ENCODE measurements around the gene CTDP1. TPM values are rescaled to one million over a fixed set of nuclear protein-coding genes. Genes with fewer than 3 reads are reported as not detected.

The CTDP1 gene
- total and polyA plus RNA-seq, 3 experiments from 2014 or later = 31.0 to 38.0 (median 35.3) TPM

- CTCF ChIA-PET = no interaction called here
- Mint-ChIP-seq H3K27me3 (no peaks in the 10 kb centered on the region), H3K9me3 (peaks cover 0 to 2% (median 1%) of the 10 kb centered on the region in 5 donors), H3K4me3 (no peak overlapping the region), H3K36me3 (peaks cover 37 to 83% (median 40%) of the 10 kb centered on the region in 3 donors), H3K4me1 (peaks cover 0 to 4% (median 0%) of the 10 kb centered on the region in 3 donors), H3K27ac (peak overlapping the region in 2 of 8 donors; percentile 32 to 51)
- DNase-seq = peak in 1 of 5 donors; percentile 26
- H3K27me3 ChIP-seq (ENCODE audit: insufficient read depth, low read length, poor library complexity, severe bottlenecking) = no peaks in the 10 kb centered on the region
- no peak overlapping the region for H3K4me3 ChIP-seq (ENCODE audit: low read length)
- no peaks in the 10 kb centered on the region for H3K9me3 ChIP-seq (ENCODE audit: low read length)
- H3K36me3 ChIP-seq (ENCODE audit: insufficient read depth, low read length) = peaks cover 39% of the 10 kb centered on the region
- H3K4me1 ChIP-seq (ENCODE audit: insufficient read depth, low read length) = no peaks in the 10 kb centered on the region
- POLR2A ChIA-PET = no interaction called here
- H3K27ac ChIP-seq (ENCODE audit: low read depth, low read length) = no peak overlapping the region
Measured at GRCh38 chr18:79740521-79741361, 61.1 kb downstream of the CTDP1 start.

GRCh38 chr18:79741362-79741700 is 61.7 kb downstream of the CTDP1 start:
- Mint-ChIP-seq H3K4me1 (peaks cover 0 to 4% (median 0%) of the 10 kb centered on the region in 3 donors), H3K9me3 (peaks cover 0 to 2% (median 1%) of the 10 kb centered on the region in 5 donors), H3K36me3 (peaks cover 37 to 79% (median 37%) of the 10 kb centered on the region in 3 donors), H3K27ac (peak overlapping the region in 1 of 8 donors; percentile 51), H3K4me3 (no peak overlapping the region), H3K27me3 (no peaks in the 10 kb centered on the region)
- ChIA-PET CTCF (no interaction called here), POLR2A (no interaction called here)
- no peaks in the 10 kb centered on the region for H3K4me1 ChIP-seq (ENCODE audit: insufficient read depth, low read length)
- no peak overlapping the region for H3K27ac ChIP-seq (ENCODE audit: low read depth, low read length)
- H3K36me3 ChIP-seq (ENCODE audit: insufficient read depth, low read length) = peaks cover 39% of the 10 kb centered on the region
- H3K27me3 ChIP-seq (ENCODE audit: insufficient read depth, low read length, poor library complexity, severe bottlenecking) = no peaks in the 10 kb centered on the region
- H3K4me3 ChIP-seq (ENCODE audit: low read length) = no peak overlapping the region
- DNase-seq = peak in 1 of 5 donors; percentile 19
- H3K9me3 ChIP-seq (ENCODE audit: low read length) = no peaks in the 10 kb centered on the region

GRCh38 chr18:79742076-79742475 is 62.5 kb downstream of the CTDP1 start:
- peak in 1 of 5 donors; percentile 26 for DNase-seq
- peaks cover 0 to 2% (median 1%) of the 10 kb centered on the region in 5 donors for H3K9me3 Mint-ChIP-seq
- H3K36me3 Mint-ChIP-seq = peaks cover 36 to 78% (median 38%) of the 10 kb centered on the region in 3 donors
- H3K27ac ChIP-seq (ENCODE audit: low read depth, low read length) = no peak overlapping the region
- no peak overlapping the region for H3K4me3 Mint-ChIP-seq
- POLR2A ChIA-PET = no interaction called here
- no peaks in the 10 kb centered on the region for H3K27me3 Mint-ChIP-seq
- no peaks in the 10 kb centered on the region for H3K9me3 ChIP-seq (ENCODE audit: low read length)
- peaks cover 37% of the 10 kb centered on the region for H3K36me3 ChIP-seq (ENCODE audit: insufficient read depth, low read length)
- CTCF ChIA-PET = no interaction called here
- peak overlapping the region in 2 of 8 donors; percentile 20 to 73 for H3K27ac Mint-ChIP-seq
- H3K4me3 ChIP-seq (ENCODE audit: low read length) = no peak overlapping the region
- no peaks in the 10 kb centered on the region for H3K27me3 ChIP-seq (ENCODE audit: insufficient read depth, low read length, poor library complexity, severe bottlenecking)
- no peaks in the 10 kb centered on the region for H3K4me1 ChIP-seq (ENCODE audit: insufficient read depth, low read length)
- H3K4me1 Mint-ChIP-seq = peaks cover 0 to 4% (median 0%) of the 10 kb centered on the region in 3 donors

- ChIA-PET POLR2A (no interaction called here), CTCF (no interaction called here)
- DNase-seq = no peak
- Mint-ChIP-seq H3K27ac (peak overlapping the region in 2 of 8 donors; percentile 18 to 52), H3K9me3 (peaks cover 0 to 2% (median 1%) of the 10 kb centered on the region in 5 donors), H3K4me1 (peaks cover 0 to 5% (median 0%) of the 10 kb centered on the region in 3 donors), H3K36me3 (peaks cover 27 to 75% (median 32%) of the 10 kb centered on the region in 3 donors), H3K4me3 (no peak overlapping the region), H3K27me3 (no peaks in the 10 kb centered on the region)
- no peak overlapping the region for H3K27ac ChIP-seq (ENCODE audit: low read depth, low read length)
- no peaks in the 10 kb centered on the region for H3K27me3 ChIP-seq (ENCODE audit: insufficient read depth, low read length, poor library complexity, severe bottlenecking)
- H3K4me3 ChIP-seq (ENCODE audit: low read length) = no peak overlapping the region
- peaks cover 15% of the 10 kb centered on the region for H3K36me3 ChIP-seq (ENCODE audit: insufficient read depth, low read length)
- no peaks in the 10 kb centered on the region for H3K4me1 ChIP-seq (ENCODE audit: insufficient read depth, low read length)
- H3K9me3 ChIP-seq (ENCODE audit: low read length) = no peaks in the 10 kb centered on the region
Measured at GRCh38 chr18:79744625-79745024, 65.0 kb downstream of the CTDP1 start.

GRCh38 chr18:79746730-79747129 is 67.1 kb downstream of the CTDP1 start:
- peak overlapping the region in 1 of 7 donors; percentile 51 for H3K4me3 Mint-ChIP-seq
- H3K4me1 Mint-ChIP-seq = peaks cover 0 to 5% (median 3%) of the 10 kb centered on the region in 3 donors
- CTCF ChIA-PET = no interaction called here

GRCh38 chr18:79747156-79747845 is 67.7 kb downstream of the CTDP1 start:
- Histone ChIP-seq H3K4me3 (ENCODE audit: low read length) (no peak overlapping the region), H3K9me3 (ENCODE audit: low read length) (no peaks in the 10 kb centered on the region), H3K27ac (ENCODE audit: low read depth, low read length) (no peak overlapping the region), H3K27me3 (ENCODE audit: insufficient read depth, low read length, poor library complexity, severe bottlenecking) (no peaks in the 10 kb centered on the region), H3K36me3 (ENCODE audit: insufficient read depth, low read length) (peaks cover 7% of the 10 kb centered on the region), H3K4me1 (ENCODE audit: insufficient read depth, low read length) (no peaks in the 10 kb centered on the region)
- Mint-ChIP-seq H3K27me3 (no peaks in the 10 kb centered on the region), H3K4me1 (peaks cover 0 to 5% (median 3%) of the 10 kb centered on the region in 3 donors), H3K36me3 (peaks cover 17 to 68% (median 18%) of the 10 kb centered on the region in 3 donors), H3K27ac (no peak overlapping the region), H3K4me3 (peak overlapping the region in 1 of 7 donors; percentile 18), H3K9me3 (peaks cover 0 to 2% (median 1%) of the 10 kb centered on the region in 5 donors)
- CTCF ChIA-PET = no interaction called here
- POLR2A ChIA-PET = no interaction called here
- DNase-seq = no peak

More at GRCh38 chr18:79746730-79747129, 67.1 kb downstream of the CTDP1 start:
- no peaks in the 10 kb centered on the region for H3K27me3 Mint-ChIP-seq
- H3K9me3 Mint-ChIP-seq = peaks cover 0 to 2% (median 1%) of the 10 kb centered on the region in 5 donors
- no peak overlapping the region for H3K4me3 ChIP-seq (ENCODE audit: low read length)
- H3K27ac Mint-ChIP-seq = no peak overlapping the region
- H3K9me3 ChIP-seq (ENCODE audit: low read length) = no peaks in the 10 kb centered on the region
- no peaks in the 10 kb centered on the region for H3K4me1 ChIP-seq (ENCODE audit: insufficient read depth, low read length)
- H3K27ac ChIP-seq (ENCODE audit: low read depth, low read length) = no peak overlapping the region
- POLR2A ChIA-PET = no interaction called here
- no peaks in the 10 kb centered on the region for H3K27me3 ChIP-seq (ENCODE audit: insufficient read depth, low read length, poor library complexity, severe bottlenecking)
- H3K36me3 ChIP-seq (ENCODE audit: insufficient read depth, low read length) = peaks cover 9% of the 10 kb centered on the region
- H3K36me3 Mint-ChIP-seq = peaks cover 21 to 72% (median 21%) of the 10 kb centered on the region in 3 donors
- no peak for DNase-seq

GRCh38 chr18:79748321-79749180 is 68.9 kb downstream of the CTDP1 start:
- H3K4me3 ChIP-seq (ENCODE audit: low read length) = no peak overlapping the region
- H3K4me3 Mint-ChIP-seq = no peak overlapping the region
- H3K27ac ChIP-seq (ENCODE audit: low read depth, low read length) = no peak overlapping the region
- peaks cover 0 to 5% (median 3%) of the 10 kb centered on the region in 3 donors for H3K4me1 Mint-ChIP-seq
- no peaks in the 10 kb centered on the region for H3K27me3 ChIP-seq (ENCODE audit: insufficient read depth, low read length, poor library complexity, severe bottlenecking)
- no peaks in the 10 kb centered on the region for H3K9me3 ChIP-seq (ENCODE audit: low read length)
- H3K9me3 Mint-ChIP-seq = peaks cover 0 to 2% (median 1%) of the 10 kb centered on the region in 5 donors
- no peaks in the 10 kb centered on the region for H3K27me3 Mint-ChIP-seq
- ChIA-PET POLR2A (no interaction called here), CTCF (no interaction called here)
- H3K27ac Mint-ChIP-seq = peak overlapping the region in 1 of 8 donors; percentile 36
- peaks cover 18 to 66% (median 19%) of the 10 kb centered on the region in 3 donors for H3K36me3 Mint-ChIP-seq
- no peaks in the 10 kb centered on the region for H3K4me1 ChIP-seq (ENCODE audit: insufficient read depth, low read length)
- DNase-seq = no peak
- H3K36me3 ChIP-seq (ENCODE audit: insufficient read depth, low read length) = no peaks in the 10 kb centered on the region
